Keratinocyte (primary cell): ENCODE measurements around the gene ZNF555. TPM values are rescaled to one million over a fixed set of nuclear protein-coding genes. Genes with fewer than 3 reads are reported as not detected.

ENCODE experiments used
- DNase-seq: peaks from one replicate; pipeline ENCODE4 v3.0.0-alpha.2; 2011; ENCODE audit warnings: low read depth, missing footprints, low spot score
- FAIRE-seq: peaks from 2 replicates; lab custom pipeline; 2011; peaks lifted over from hg19 to GRCh38; lab: Jason Lieb, UNC
- H2AFZ ChIP-seq: 2 replicates; pipeline ENCODE4 v1.6.0; 2012; ENCODE audit warnings: low read length, control low read depth, inconsistent platforms; ENCODE audit not compliant: control insufficient read depth
- H3K27ac ChIP-seq: 2 replicates; pipeline ENCODE4 v1.5.1; 2011; ENCODE audit warnings: low read length; ENCODE audit not compliant: control insufficient read depth, insufficient read depth
- H3K27me3 ChIP-seq: 3 replicates; pipeline ENCODE4 v1.6.0; 2011; ENCODE audit warnings: low read length; ENCODE audit not compliant: control insufficient read depth, insufficient read depth; ENCODE audit errors: extremely low read depth
- H3K36me3 ChIP-seq, 2 experiments: 2 replicates in 1 of 2; 3 replicates in 1 of 2; pipeline ENCODE4 v1.5.1; 2011; ENCODE audit warnings: low read length in 2 of 2, mild to moderate bottlenecking in 1 of 2; ENCODE audit not compliant: control insufficient read depth in 2 of 2, insufficient read depth in 2 of 2; ENCODE audit errors: extremely low read depth in 1 of 2
- H3K4me1 ChIP-seq: 3 replicates; pipeline ENCODE4 v1.5.1; 2011; ENCODE audit warnings: low read length; ENCODE audit not compliant: control insufficient read depth, insufficient read depth; ENCODE audit errors: extremely low read depth
- H3K4me2 ChIP-seq: 3 replicates; pipeline ENCODE4 v1.6.0; 2011; ENCODE audit warnings: low read depth, low read length; ENCODE audit not compliant: control insufficient read depth, insufficient read depth; ENCODE audit errors: extremely low read depth
- H3K4me3 ChIP-seq, 3 experiments: fragments of 200-600 bp in 1 of 3; sonication (generic) in 1 of 3; 2 replicates in 2 of 3; 3 replicates in 1 of 3; pipeline ENCODE4 v1.5.1; 2011 to 2016; ENCODE audit warnings: low read length in 3 of 3, mild to moderate bottlenecking in 3 of 3, control low read depth in 2 of 3, inconsistent platforms in 1 of 3, low read depth in 1 of 3, mixed read lengths in 1 of 3, mixed run types in 1 of 3, moderate library complexity in 1 of 3; ENCODE audit not compliant: control insufficient read depth in 2 of 3, insufficient read depth in 2 of 3; ENCODE audit errors: extremely low read depth in 1 of 3
- H3K79me2 ChIP-seq: 2 replicates; pipeline ENCODE4 v1.6.0; 2012; ENCODE audit warnings: low read length; ENCODE audit not compliant: control insufficient read depth, insufficient read depth
- H3K9ac ChIP-seq: 3 replicates; pipeline ENCODE4 v1.6.0; 2011; ENCODE audit warnings: low read length; ENCODE audit not compliant: control insufficient read depth, insufficient read depth; ENCODE audit errors: extremely low read depth
- H3K9me1 ChIP-seq: 3 replicates; pipeline ENCODE4 v1.6.0; 2011; ENCODE audit warnings: low read length; ENCODE audit not compliant: control insufficient read depth, insufficient read depth; ENCODE audit errors: extremely low read depth
- H3K9me3 ChIP-seq: 2 replicates; pipeline ENCODE4 v1.5.1; 2012; ENCODE audit warnings: low read depth, low read length; ENCODE audit not compliant: control insufficient read depth
- H4K20me1 ChIP-seq: 3 replicates; pipeline ENCODE4 v1.6.0; 2011; ENCODE audit warnings: low read length; ENCODE audit not compliant: control insufficient read depth, insufficient read depth; ENCODE audit errors: extremely low read depth
- EZH2 ChIP-seq: IDR thresholded peaks from one replicate; pipeline ENCODE4 v1.6.1; 2012; ENCODE audit warnings: inconsistent platforms, mild to moderate bottlenecking, low read length, moderate library complexity
- dilution Hi-C: fragments of 300-500 bp; cut with MboI; formaldehyde crosslinking; loops from one replicate; pipeline ENCODE4 v1.7.0; 2020; ENCODE audit warnings: low sequenced_read_pairs; ENCODE audit not compliant: extremely low pct_ligation_motif_present
- polyA plus RNA-seq, 5 experiments: library from polyadenylated mRNA; depleted of rRNA in 3 of 5; stranded (reverse) in 3 of 5; stranded (forward) in 1 of 5; unstranded in 1 of 5; fragments of >200 nt; gene quantifications; 1 replicate in 1 of 5; 2 replicates in 3 of 5; 3 replicates in 1 of 5; pipeline versions ENCODE4 v1.2.1 to v1.2.3, GENCODE V29; 2011 to 2012; ENCODE audit warnings: missing spikeins in 2 of 5, low read depth in 1 of 5, low replicate concordance in 1 of 5
- TF ChIP-seq, protein P1 (sequence below), 3 experiments: IDR thresholded peaks in 1 of 3; conservative IDR thresholded peaks in 1 of 3; optimal IDR thresholded peaks in 1 of 3; 2 replicates in 2 of 3; 3 replicates in 1 of 3; pipeline versions ENCODE3 to v1.5.1; 2011; ENCODE audit warnings: low read length in 3 of 3, mild to moderate bottlenecking in 3 of 3, moderate library complexity in 2 of 3, control low read depth in 1 of 3, inconsistent platforms in 1 of 3; ENCODE audit not compliant: insufficient read depth in 2 of 3; ENCODE audit errors: extremely low read depth in 1 of 3

The ZNF555 gene
- polyA plus RNA-seq, 1 donor (not counting 4 experiments of a cell fraction or from before 2014, with no cell fraction given): 4.3 TPM

DNA sequence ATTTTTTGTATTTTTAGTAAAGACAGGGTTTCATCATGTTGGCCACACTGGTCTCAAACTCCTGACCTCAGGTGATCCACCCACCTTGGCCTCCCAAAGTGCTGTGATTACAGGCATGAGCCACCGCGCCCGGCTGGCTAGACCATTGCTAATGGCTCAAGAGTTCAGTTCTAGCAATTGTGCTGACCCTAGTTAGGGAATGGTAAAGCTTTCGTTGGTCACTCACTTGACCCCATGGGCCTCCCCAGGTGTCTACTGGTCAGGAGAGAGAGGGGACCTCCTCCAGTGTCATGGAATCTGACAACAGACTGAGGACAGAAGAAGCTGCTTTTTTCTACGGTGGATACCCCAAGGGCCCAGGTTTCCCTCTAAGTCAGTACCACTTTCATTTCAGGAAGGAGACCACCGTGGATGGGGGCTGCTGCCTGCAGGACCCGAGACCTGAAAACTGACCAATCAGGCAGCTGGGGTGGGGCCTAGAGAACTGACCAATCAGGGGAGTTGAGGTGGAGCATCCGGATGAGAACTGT is 25.3 kb downstream of the ZNF555 start:
- H2AFZ ChIP-seq: no peak overlapping the region
- no peaks in the 10 kb centered on the region for H4K20me1 ChIP-seq
- no peak overlapping the region for H3K4me2 ChIP-seq
- H3K9me1 ChIP-seq: no peaks in the 10 kb centered on the region
- FAIRE-seq (no peak), DNase-seq (no peak)
- TF ChIP-seq, protein P1, sequence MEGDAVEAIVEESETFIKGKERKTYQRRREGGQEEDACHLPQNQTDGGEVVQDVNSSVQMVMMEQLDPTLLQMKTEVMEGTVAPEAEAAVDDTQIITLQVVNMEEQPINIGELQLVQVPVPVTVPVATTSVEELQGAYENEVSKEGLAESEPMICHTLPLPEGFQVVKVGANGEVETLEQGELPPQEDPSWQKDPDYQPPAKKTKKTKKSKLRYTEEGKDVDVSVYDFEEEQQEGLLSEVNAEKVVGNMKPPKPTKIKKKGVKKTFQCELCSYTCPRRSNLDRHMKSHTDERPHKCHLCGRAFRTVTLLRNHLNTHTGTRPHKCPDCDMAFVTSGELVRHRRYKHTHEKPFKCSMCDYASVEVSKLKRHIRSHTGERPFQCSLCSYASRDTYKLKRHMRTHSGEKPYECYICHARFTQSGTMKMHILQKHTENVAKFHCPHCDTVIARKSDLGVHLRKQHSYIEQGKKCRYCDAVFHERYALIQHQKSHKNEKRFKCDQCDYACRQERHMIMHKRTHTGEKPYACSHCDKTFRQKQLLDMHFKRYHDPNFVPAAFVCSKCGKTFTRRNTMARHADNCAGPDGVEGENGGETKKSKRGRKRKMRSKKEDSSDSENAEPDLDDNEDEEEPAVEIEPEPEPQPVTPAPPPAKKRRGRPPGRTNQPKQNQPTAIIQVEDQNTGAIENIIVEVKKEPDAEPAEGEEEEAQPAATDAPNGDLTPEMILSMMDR (optimal IDR thresholded peaks at IDR 0.05 in 1 of 3, IDR thresholded peaks at IDR 0.05 in 1 of 3, conservative IDR thresholded peaks at IDR 0.05 in 1 of 3; ENCODE audit: extremely low read depth in 1 of 3, insufficient read depth in 2 of 3, low read length in 3 of 3): no peak
- TF ChIP-seq EZH2: no peak
- H3K27me3 ChIP-seq: no peaks in the 10 kb centered on the region
- dilution Hi-C loops: no loop called here
- no peaks in the 10 kb centered on the region for H3K4me1 ChIP-seq
- no peak overlapping the region for H3K9ac ChIP-seq
- no peak overlapping the region for H3K4me3 ChIP-seq
- no peak overlapping the region for H3K27ac ChIP-seq
- H3K36me3 ChIP-seq: no peaks in the 10 kb centered on the region
- H3K9me3 ChIP-seq: no peaks in the 10 kb centered on the region
- no peaks in the 10 kb centered on the region for H3K79me2 ChIP-seq

DNA sequence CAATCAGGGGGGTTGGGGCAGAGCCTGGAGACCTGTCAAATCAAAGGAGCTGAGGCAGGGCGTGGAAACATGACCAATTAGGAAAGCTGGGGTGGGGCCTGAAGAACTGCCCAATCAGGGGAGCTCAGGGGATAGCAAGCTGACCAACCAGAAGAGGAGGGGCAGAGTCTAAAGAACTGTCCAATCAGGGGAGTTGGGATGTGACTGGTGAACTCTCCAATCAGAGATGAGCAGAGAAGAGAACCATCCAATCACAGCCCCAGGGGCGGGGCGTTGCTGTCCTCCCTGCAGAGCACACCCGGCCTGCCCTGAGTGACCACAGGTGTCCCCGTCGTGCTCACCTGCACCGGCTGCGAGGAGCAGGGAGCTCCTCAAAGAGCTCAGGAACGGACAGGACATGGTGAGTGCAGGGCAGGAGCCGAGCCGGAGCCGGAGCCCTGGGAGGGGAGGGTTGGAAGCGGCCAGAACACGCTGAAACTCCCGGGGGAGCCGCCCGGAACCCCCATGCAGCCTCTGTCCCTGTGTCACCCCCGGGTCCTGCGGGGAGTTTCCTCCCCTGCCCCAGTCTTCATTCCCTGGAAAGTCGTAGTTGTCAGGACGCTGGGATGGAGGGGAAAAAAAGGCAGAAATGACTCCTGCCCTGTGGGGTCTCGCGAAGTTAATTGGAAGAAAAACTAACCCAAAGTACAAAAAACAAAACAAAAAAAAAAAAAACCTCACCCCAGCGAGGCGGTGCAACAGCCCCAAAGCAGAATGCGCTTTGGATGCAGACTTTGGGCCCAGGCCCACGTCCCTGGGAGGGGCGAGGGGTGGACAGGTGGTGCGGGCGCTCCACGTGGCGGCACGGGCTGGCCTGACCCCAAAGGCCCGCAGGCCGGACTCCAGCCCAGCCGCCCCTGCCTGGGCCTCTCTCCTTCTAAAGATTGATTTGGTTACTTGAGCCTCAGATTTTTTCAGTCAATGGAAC is 26.0 kb downstream of the ZNF555 start, which contains the start of gene ZNF556:
ZNF556 (plus strand) TSS at position 311 of the 967 bp plus-strand sequence; CDS start at position 398, 87 bp downstream.
- Histone ChIP-seq H3K36me3 (no peaks in the 10 kb centered on the region), H3K4me1 (no peaks in the 10 kb centered on the region), H2AFZ (no peak within 1 kb of the TSS), H3K4me2 (no peak within 1 kb of the TSS), H3K9me1 (no peaks in the 10 kb centered on the region), H3K79me2 (no peaks in the 10 kb centered on the region), H3K9me3 (no peaks in the 10 kb centered on the region), H3K4me3 (no peak within 1 kb of the TSS), H3K27ac (no peak within 1 kb of the TSS), H4K20me1 (no peaks in the 10 kb centered on the region), H3K9ac (no peak within 1 kb of the TSS), H3K27me3 (no peaks in the 10 kb centered on the region)
- dilution Hi-C loops: no loop called here
- TF ChIP-seq, protein P1 (optimal IDR thresholded peaks at IDR 0.05 in 1 of 3, IDR thresholded peaks at IDR 0.05 in 1 of 3, conservative IDR thresholded peaks at IDR 0.05 in 1 of 3; ENCODE audit: extremely low read depth in 1 of 3, insufficient read depth in 2 of 3, low read length in 3 of 3): no peak
- no peak for TF ChIP-seq EZH2
- no peak for FAIRE-seq
- DNase-seq: no peak
